HPDE6-E6E7 (cell line): ENCODE results near the gene FAM3C.
"Not testable (repeated sequence)": the region's sequence is repeated elsewhere in the genome, so short reads cannot be mapped to it uniquely, and the experiment has no call there.

Source experiments
- DNase-seq: peaks from one replicate; pipeline ENCODE4 v3.0.0; 2011; ENCODE audit warnings: missing footprints; ENCODE audit errors: extremely low spot score

The FAM3C gene

GRCh38 chr7:121395961-121396757, at the start of gene FAM3C:
Gene FAM3C (minus strand): TSS chr7:121396308. CDS start chr7:121382969, 13,339 bp downstream.
- DNase-seq, result peak; percentile 74

GRCh38 chr7:121442845-121443244, 46.7 kb upstream of the FAM3C start:
- DNase-seq, result peak; percentile 42

- DNase-seq, result no peak
These were observed 44.9 kb upstream of the FAM3C start for GRCh38 chr7:121440857-121441503.

- peak; percentile 31 for DNase-seq
These were observed 42.2 kb upstream of the FAM3C start for GRCh38 chr7:121438043-121438955.

GRCh38 chr7:121437470-121437869, 41.4 kb upstream of the FAM3C start:
- DNase-seq, result no peak

GRCh38 chr7:121436688-121437087, 40.6 kb upstream of the FAM3C start:
- no peak for DNase-seq

GRCh38 chr7:121436136-121436535, 40.0 kb upstream of the FAM3C start:
- no peak for DNase-seq

GRCh38 chr7:121433775-121434174, 37.7 kb upstream of the FAM3C start:
- DNase-seq, result no peak

GRCh38 chr7:121432486-121432885, 36.4 kb upstream of the FAM3C start:
- DNase-seq, result not testable (repeated sequence)

GRCh38 chr7:121431996-121432395, 35.9 kb upstream of the FAM3C start:
- DNase-seq, result no peak

GRCh38 chr7:121431389-121431995, 35.4 kb upstream of the FAM3C start:
- DNase-seq, result no peak

GRCh38 chr7:121430558-121430957, 34.5 kb upstream of the FAM3C start:
- no peak for DNase-seq

- DNase-seq, result no peak
These were observed 33.7 kb upstream of the FAM3C start for GRCh38 chr7:121429798-121430197.

GRCh38 chr7:121428855-121429489, 32.9 kb upstream of the FAM3C start:
- DNase-seq, result no peak

- not testable (repeated sequence) for DNase-seq
These were observed 25.6 kb upstream of the FAM3C start for GRCh38 chr7:121421743-121422142.

- peak; percentile 73 for DNase-seq
These were observed 24.9 kb upstream of the FAM3C start for GRCh38 chr7:121420976-121421375.

- DNase-seq, result no peak
These were observed 23.4 kb upstream of the FAM3C start for GRCh38 chr7:121419201-121420148.

- DNase-seq, result no peak
These were observed 20.4 kb upstream of the FAM3C start for GRCh38 chr7:121416533-121416932.

- DNase-seq, result no peak
These were observed 18.3 kb upstream of the FAM3C start for GRCh38 chr7:121414436-121414835.

GRCh38 chr7:121411597-121411979, 15.5 kb upstream of the FAM3C start:
- no peak for DNase-seq
